K562 (cell line): ENCODE results near the gene PHLDB3. TPM values are rescaled to one million over a fixed set of nuclear protein-coding genes. Genes with fewer than 3 reads are reported as not detected.

Experiments used
- FUS ChIP-seq: fragments of 200-400 bp; formaldehyde crosslinking; optimal IDR thresholded peaks from 2 replicates; pipeline ENCODE3; 2017; ENCODE audit warnings: low read depth, low read length
- HMGN3 ChIP-seq: IDR thresholded peaks from 2 replicates; pipeline ENCODE4 v1.6.1; 2011; ENCODE audit warnings: borderline replicate concordance, low read depth, mild to moderate bottlenecking, mixed read lengths, low read length; ENCODE audit not compliant: insufficient read length; ENCODE audit errors: extremely low read depth
- NCOA1 ChIP-seq: fragments of 450-650 bp; IDR thresholded peaks from 2 replicates; pipeline ENCODE4 v1.6.1; 2016; ENCODE audit warnings: low read depth
- NONO ChIP-seq, 2 experiments: fragments of 200-400 bp in 1 of 2; fragments of 450-650 bp in 1 of 2; formaldehyde crosslinking in 1 of 2; IDR thresholded peaks; 2 replicates each; pipeline ENCODE4 v1.6.1; 2017; ENCODE audit warnings: low read depth in 2 of 2, mild to moderate bottlenecking in 2 of 2, moderate library complexity in 2 of 2, low read length in 1 of 2
- PML ChIP-seq: IDR thresholded peaks from 2 replicates; pipeline ENCODE4 v1.6.1; 2012; ENCODE audit warnings: low read length, inconsistent platforms
- POLR2B ChIP-seq: fragments of 450-650 bp; IDR thresholded peaks from 2 replicates; pipeline ENCODE4 v1.6.1; 2018; ENCODE audit warnings: low read depth; ENCODE audit not compliant: partially characterized antibody
- TGIF2 ChIP-seq: sonication (generic); formaldehyde crosslinking; IDR thresholded peaks from 2 replicates; pipeline ENCODE4 v1.8.1; 2022; ENCODE audit warnings: mild to moderate bottlenecking, missing genetic modification reagents, moderate library complexity
- ZNF263 ChIP-seq: sonication (generic); formaldehyde crosslinking; IDR thresholded peaks from 2 replicates; pipeline ENCODE4 v1.8.0; 2022; ENCODE audit warnings: mild to moderate bottlenecking, missing genetic modification reagents, borderline replicate concordance
- ZNF431 ChIP-seq: sonication (generic); formaldehyde crosslinking; IDR thresholded peaks from 2 replicates; pipeline ENCODE4 v1.8.0; 2022; ENCODE audit warnings: mild to moderate bottlenecking, missing genetic modification reagents
- ZZZ3 ChIP-seq: fragments of 450-650 bp; IDR thresholded peaks from 2 replicates; pipeline ENCODE4 v1.6.1; 2016; ENCODE audit warnings: antibody characterized with exemption, mild to moderate bottlenecking, moderate library complexity
- polyA plus RNA-seq, 8 experiments: library from polyadenylated mRNA; depleted of rRNA in 4 of 8; stranded (reverse) in 5 of 8; unstranded in 3 of 8; fragments of >200 nt; fragmentation: Nextera tagmentation in 2 of 8; fragmentation: Illumina TruSeq in 1 of 8; extraction: Ambion mirVana in 2 of 8; extraction: Trizol in 1 of 8; gene quantifications; 2 replicates each; pipeline versions ENCODE4 v1.2.1 to v1.2.3, GENCODE V29; 2011 to 2014; ENCODE audit warnings: inconsistent platforms in 1 of 8, missing spikeins in 1 of 8
- total RNA-seq, 7 experiments: library from RNA; depleted of rRNA in 6 of 7; stranded (reverse); fragments of >200 nt in 6 of 7; fragmentation: Illumina TruSeq in 2 of 7; extraction: Trizol in 2 of 7; gene quantifications; 2 replicates each; pipeline versions ENCODE4 v1.2.1 to v1.2.3, GENCODE V29; 2011 to 2021; ENCODE audit warnings: low replicate concordance in 1 of 7
- TF ChIP-seq, protein P1 (sequence below): fragments of 450-650 bp; IDR thresholded peaks from 2 replicates; pipeline ENCODE4 v1.6.1; 2016; ENCODE audit warnings: mild to moderate bottlenecking
- TF ChIP-seq, protein P2 (sequence below): fragments of 250-450 bp; sonication (Bioruptor Pico); IDR thresholded peaks from 2 replicates; pipeline ENCODE4 v1.8.0; 2022; ENCODE audit warnings: inconsistent platforms, mild to moderate bottlenecking, moderate library complexity, borderline replicate concordance
- TF ChIP-seq, protein P3 (sequence below), 2 experiments: fragments of 450-650 bp; formaldehyde crosslinking in 1 of 2; IDR thresholded peaks; 2 replicates each; pipeline versions ENCODE4 v1.4.0 to v1.6.1; 2014 to 2020; ENCODE audit warnings: mild to moderate bottlenecking in 2 of 2, borderline replicate concordance in 1 of 2, low read depth in 1 of 2
- TF ChIP-seq, protein P4 (sequence below): fragments of 450-650 bp; formaldehyde crosslinking; IDR thresholded peaks from 2 replicates; pipeline ENCODE4 v1.4.0; 2020; ENCODE audit warnings: mild to moderate bottlenecking, moderate library complexity

The PHLDB3 gene
- total and polyA plus RNA-seq, 9 of the 15 experiments (the other 6 are each of a cell fraction or from before 2014, with no cell fraction given), result 0.04 to 23.5 (median 3.9) TPM

DNA sequence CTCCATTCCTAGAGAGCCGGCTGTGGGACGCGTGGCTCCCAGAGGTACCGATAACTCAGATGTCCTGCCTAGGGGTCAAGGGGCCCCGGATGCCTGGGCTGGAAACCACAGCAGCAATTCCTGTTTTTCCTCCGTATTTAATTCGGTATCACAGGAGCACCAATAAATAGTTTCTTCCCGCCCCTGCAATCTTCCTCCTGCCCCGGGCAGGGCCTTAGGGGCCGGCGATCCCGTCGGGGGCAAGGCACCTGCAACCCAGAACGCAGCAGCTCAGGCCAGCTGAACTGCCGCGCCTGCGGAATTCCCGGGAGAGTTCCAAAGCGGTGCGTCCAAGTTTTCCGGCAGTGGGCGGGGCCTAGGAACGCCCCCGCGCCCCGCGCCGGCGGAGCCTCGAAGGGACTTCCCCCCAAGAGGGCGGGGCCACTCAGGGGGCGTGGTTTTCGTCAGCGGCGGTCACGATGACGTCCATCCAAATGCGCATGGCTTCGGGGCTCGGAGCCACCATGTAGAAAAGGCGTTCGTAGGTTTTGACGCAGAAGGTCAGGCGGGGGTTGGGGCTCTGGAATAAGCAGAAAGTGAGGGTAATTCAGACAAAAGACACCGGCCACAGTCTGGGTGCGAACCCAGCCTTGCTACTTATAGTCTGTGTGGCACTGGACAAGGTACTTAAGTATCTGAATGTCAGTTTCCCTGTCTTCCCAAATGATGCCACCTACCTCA lies 29.4 kb downstream of the PHLDB3 start (continued):
- TF ChIP-seq, protein P1, sequence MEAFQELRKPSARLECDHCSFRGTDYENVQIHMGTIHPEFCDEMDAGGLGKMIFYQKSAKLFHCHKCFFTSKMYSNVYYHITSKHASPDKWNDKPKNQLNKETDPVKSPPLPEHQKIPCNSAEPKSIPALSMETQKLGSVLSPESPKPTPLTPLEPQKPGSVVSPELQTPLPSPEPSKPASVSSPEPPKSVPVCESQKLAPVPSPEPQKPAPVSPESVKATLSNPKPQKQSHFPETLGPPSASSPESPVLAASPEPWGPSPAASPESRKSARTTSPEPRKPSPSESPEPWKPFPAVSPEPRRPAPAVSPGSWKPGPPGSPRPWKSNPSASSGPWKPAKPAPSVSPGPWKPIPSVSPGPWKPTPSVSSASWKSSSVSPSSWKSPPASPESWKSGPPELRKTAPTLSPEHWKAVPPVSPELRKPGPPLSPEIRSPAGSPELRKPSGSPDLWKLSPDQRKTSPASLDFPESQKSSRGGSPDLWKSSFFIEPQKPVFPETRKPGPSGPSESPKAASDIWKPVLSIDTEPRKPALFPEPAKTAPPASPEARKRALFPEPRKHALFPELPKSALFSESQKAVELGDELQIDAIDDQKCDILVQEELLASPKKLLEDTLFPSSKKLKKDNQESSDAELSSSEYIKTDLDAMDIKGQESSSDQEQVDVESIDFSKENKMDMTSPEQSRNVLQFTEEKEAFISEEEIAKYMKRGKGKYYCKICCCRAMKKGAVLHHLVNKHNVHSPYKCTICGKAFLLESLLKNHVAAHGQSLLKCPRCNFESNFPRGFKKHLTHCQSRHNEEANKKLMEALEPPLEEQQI, result no peak
- TF ChIP-seq, protein P2, sequence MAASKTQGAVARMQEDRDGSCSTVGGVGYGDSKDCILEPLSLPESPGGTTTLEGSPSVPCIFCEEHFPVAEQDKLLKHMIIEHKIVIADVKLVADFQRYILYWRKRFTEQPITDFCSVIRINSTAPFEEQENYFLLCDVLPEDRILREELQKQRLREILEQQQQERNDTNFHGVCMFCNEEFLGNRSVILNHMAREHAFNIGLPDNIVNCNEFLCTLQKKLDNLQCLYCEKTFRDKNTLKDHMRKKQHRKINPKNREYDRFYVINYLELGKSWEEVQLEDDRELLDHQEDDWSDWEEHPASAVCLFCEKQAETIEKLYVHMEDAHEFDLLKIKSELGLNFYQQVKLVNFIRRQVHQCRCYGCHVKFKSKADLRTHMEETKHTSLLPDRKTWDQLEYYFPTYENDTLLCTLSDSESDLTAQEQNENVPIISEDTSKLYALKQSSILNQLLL (CRISPR knock-in tag), result no peak
- TF ChIP-seq NONO (IDR thresholded peaks at IDR 0.05; ENCODE audit: low read depth in 2 of 2, low read length in 1 of 2) (no peak), TGIF2 (no peak), POLR2B (peak; percentile 62), ZNF431 (CRISPR knock-in tag) (no peak), ZZZ3 (no peak), ZNF263 (CRISPR knock-in tag) (no peak), PML (peak; percentile 58; the same call in 1 of the 2 replicates), HMGN3 (peak; percentile 74), NCOA1 (no peak), FUS (no peak)
- TF ChIP-seq, protein P3, sequence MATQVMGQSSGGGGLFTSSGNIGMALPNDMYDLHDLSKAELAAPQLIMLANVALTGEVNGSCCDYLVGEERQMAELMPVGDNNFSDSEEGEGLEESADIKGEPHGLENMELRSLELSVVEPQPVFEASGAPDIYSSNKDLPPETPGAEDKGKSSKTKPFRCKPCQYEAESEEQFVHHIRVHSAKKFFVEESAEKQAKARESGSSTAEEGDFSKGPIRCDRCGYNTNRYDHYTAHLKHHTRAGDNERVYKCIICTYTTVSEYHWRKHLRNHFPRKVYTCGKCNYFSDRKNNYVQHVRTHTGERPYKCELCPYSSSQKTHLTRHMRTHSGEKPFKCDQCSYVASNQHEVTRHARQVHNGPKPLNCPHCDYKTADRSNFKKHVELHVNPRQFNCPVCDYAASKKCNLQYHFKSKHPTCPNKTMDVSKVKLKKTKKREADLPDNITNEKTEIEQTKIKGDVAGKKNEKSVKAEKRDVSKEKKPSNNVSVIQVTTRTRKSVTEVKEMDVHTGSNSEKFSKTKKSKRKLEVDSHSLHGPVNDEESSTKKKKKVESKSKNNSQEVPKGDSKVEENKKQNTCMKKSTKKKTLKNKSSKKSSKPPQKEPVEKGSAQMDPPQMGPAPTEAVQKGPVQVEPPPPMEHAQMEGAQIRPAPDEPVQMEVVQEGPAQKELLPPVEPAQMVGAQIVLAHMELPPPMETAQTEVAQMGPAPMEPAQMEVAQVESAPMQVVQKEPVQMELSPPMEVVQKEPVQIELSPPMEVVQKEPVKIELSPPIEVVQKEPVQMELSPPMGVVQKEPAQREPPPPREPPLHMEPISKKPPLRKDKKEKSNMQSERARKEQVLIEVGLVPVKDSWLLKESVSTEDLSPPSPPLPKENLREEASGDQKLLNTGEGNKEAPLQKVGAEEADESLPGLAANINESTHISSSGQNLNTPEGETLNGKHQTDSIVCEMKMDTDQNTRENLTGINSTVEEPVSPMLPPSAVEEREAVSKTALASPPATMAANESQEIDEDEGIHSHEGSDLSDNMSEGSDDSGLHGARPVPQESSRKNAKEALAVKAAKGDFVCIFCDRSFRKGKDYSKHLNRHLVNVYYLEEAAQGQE (IDR thresholded peaks at IDR 0.05; ENCODE audit: borderline replicate concordance), result no peak
- TF ChIP-seq, protein P3 (CRISPR knock-in tag; IDR thresholded peaks at IDR 0.05; ENCODE audit: low read depth), result no peak
- TF ChIP-seq, protein P4, sequence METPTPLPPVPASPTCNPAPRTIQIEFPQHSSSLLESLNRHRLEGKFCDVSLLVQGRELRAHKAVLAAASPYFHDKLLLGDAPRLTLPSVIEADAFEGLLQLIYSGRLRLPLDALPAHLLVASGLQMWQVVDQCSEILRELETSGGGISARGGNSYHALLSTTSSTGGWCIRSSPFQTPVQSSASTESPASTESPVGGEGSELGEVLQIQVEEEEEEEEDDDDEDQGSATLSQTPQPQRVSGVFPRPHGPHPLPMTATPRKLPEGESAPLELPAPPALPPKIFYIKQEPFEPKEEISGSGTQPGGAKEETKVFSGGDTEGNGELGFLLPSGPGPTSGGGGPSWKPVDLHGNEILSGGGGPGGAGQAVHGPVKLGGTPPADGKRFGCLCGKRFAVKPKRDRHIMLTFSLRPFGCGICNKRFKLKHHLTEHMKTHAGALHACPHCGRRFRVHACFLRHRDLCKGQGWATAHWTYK, result no peak
